GM12891 (cell line): ENCODE data around the gene GNA14.

Source experiments
- PAX5 ChIP-seq: IDR thresholded peaks from 2 replicates; pipeline ENCODE4 v1.6.1; 2011; ENCODE audit warnings: low read length, moderate library complexity, mild to moderate bottlenecking; ENCODE audit not compliant: insufficient read depth, severe bottlenecking
- POLR2A ChIP-seq: IDR thresholded peaks from 2 replicates; pipeline ENCODE4 v1.6.1; 2011; ENCODE audit warnings: low read depth, low read length, control low read depth
- POLR2AphosphoS5 ChIP-seq: IDR thresholded peaks from 2 replicates; pipeline ENCODE4 v1.6.1; 2011; ENCODE audit warnings: low read depth, low read length, control low read depth
- POU2F2 ChIP-seq: IDR thresholded peaks from 2 replicates; pipeline ENCODE4 v1.6.1; 2011; ENCODE audit warnings: low read depth, mild to moderate bottlenecking, control low read depth, low read length, moderate library complexity
- SPI1 ChIP-seq: IDR thresholded peaks from 2 replicates; pipeline ENCODE4 v1.6.1; 2011; ENCODE audit warnings: low read depth, low read length, control low read depth
- TAF1 ChIP-seq: IDR thresholded peaks from 2 replicates; pipeline ENCODE4 v1.6.1; 2011; ENCODE audit warnings: low read depth, low read length, control low read depth

DNA sequence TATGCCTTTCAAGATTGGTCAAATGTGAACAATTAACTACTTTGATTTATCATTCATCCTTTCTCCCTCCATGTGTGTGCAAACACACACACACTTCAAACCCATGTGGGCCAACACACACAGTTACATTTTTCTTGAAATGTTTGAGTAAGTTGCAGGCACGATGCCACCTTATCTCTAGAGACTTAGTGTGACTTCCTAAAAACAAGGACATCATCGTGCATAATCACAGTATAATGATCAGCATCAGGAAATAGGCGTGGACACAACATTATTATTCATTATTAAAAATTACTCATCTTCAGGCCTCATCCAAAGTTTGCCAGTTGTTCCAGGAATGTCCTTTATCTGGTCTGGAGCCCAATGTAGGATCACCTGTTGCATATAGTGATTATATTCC is 209.5 kb downstream of the GNA14 start:
- TF ChIP-seq POLR2A (no peak), TAF1 (no peak), POLR2AphosphoS5 (no peak), POU2F2 (no peak), SPI1 (no peak), PAX5 (no peak)
